HG03066 (cell line): ENCODE results near the gene KSR2.

Source experiments
- ATAC-seq: cut with Tn5 transposase; IDR thresholded peaks from one replicate; pipeline ENCODE4 v1.9.1; 2021; ENCODE audit warnings: low read depth; ENCODE audit not compliant: unreplicated experiment

Gene KSR2

GRCh38 chr12:117590999-117591398 is 377.8 kb downstream of the KSR2 start:
- ATAC-seq: no peak

DNA sequence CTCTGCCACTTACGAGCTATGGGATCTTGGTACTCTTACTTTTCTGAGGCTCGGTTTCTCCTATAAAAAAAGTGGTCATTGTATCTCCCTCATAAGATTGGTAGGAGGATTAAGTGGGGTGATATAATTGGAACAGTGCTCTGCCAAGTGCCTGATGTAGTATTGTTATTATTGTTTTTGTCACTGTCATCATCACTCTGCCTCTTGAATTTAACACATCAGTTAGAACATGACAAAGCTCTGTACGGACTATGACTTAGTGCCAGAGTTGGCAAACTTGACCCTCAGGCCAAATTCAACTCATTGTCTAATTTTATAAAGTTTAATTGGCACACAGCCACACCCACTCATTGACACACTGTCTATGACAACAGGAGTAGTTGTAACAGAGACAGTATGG is 378.4 kb downstream of the KSR2 start:
- no peak for ATAC-seq

DNA sequence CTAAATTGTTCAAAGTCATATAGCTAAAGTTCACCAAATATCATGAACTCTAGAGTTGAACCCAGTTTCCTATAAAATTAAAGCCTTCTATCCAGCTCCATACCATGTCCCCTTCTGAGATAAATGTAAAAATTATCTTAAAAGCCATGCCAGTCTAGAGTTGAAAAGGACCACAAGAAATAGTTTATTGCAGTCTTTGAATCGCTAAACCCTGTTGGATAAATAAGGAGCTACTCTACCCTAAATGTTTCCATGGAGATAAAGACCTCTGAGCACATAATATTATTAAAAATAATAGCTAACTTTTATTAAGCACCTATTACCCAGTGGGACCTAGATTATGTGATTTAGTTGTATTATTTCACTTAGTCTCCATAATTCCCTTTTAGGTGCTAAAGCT is 379.8 kb downstream of the KSR2 start:
- ATAC-seq: no peak

GRCh38 chr12:117587631-117588287 is 381.0 kb downstream of the KSR2 start:
- ATAC-seq: no peak

DNA sequence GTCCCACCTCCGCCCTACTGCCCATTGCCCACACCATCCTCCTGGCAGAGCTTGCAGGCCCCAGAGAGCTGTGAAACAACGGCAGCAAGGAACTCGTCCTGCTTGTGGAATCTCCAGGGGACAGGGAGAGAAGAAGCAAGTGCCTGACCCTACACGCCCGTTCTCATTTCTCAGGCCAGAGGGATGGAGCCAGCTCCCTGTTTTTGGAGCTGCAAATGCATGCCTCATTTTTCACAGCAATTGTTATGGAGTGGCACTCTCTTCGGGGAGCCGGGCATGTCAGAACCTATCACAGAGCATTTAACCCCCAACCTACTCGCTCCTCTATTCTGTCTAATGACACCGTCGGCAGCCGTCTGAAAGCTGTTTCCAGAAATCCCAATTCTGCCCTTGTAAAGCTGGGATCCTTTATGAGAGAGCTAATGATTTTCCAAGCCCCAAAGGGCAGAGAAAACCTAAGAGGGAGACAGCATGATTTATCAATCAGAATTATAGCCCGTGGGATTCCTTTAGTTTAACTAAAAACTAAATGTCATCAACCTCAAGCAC is 385.0 kb downstream of the KSR2 start:
- ATAC-seq: no peak

- no peak for ATAC-seq
Observed at GRCh38 chr12:117583092-117583491, 385.7 kb downstream of the KSR2 start.

- ATAC-seq: no peak
Observed at GRCh38 chr12:117582135-117582784, 386.5 kb downstream of the KSR2 start.

GRCh38 chr12:117580718-117581062 is 388.1 kb downstream of the KSR2 start:
- no peak for ATAC-seq

DNA sequence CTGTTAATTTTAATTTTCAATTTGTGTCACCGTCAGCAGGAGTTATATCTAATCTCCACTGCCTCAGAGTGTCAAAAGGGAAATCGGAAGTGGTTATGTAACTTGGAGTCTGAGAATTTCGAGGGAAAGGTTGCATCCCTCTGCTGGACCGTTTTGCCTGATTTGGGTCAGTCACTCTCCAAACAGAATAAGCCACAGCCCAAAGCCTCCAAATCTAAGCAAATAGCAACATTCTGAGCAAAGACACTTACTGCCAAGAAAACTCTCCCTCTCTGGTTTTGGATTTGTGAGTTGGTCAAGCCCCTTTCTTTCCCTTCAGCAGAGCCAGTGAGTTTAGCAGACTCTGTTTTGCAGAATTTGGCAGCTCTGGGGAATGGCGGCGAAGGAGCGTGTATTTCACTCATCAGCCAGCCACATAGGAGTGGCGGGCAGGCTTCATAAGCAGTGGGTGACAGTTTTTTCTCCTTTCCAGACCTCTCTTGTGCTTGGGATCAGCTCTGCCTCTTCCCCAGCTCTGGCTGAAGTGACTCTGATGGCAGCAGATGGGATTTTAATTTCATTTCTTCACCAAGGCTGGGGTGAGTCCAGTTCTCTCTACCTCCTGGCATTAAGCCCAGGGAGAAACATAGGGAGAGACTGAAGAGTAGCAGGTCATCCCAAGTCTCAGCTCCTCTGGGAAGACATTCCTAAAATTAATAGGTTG is 388.6 kb downstream of the KSR2 start:
- no peak for ATAC-seq

- ATAC-seq: no peak
Observed at GRCh38 chr12:117577122-117577657, 391.6 kb downstream of the KSR2 start.

GRCh38 chr12:117576053-117576452 is 392.7 kb downstream of the KSR2 start:
- no peak for ATAC-seq

DNA sequence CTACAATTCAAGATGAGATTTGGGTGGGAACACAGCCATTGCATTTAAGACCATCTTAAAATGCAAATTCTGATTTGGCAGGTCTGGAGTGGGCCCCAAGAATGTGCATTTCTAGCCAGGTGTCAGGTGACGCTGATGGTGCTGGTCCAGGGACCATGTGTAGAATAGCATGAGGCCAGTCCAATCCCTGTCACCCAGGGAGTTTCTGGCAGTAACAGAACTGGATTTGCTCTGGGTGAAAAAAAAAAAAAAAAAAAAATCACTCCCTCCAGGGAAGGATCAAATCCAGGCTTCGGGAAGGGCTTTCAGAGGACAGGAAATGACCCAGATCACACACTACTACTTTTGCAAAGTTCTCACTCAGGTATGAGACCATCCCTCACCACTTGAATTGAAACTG is 394.1 kb downstream of the KSR2 start:
- ATAC-seq: no peak

DNA sequence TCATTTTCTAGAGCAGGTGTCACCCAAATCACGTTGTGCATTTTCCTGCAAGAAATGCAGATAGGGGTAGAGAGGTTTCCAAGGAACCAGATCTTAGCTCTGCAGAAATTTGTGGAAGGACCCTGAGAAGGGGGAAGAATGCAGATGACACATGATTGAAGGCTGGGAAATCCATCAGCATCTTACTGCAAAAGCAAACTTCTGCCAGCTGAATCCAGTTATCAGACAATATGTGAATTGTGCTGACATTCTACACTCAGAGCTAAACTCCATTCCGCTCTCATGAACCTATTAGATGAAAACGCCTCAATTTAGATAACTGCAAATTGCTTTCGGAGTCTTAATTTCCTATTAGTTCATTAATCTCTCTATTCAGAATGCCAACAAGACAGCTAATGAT is 396.0 kb downstream of the KSR2 start:
- ATAC-seq: no peak

DNA sequence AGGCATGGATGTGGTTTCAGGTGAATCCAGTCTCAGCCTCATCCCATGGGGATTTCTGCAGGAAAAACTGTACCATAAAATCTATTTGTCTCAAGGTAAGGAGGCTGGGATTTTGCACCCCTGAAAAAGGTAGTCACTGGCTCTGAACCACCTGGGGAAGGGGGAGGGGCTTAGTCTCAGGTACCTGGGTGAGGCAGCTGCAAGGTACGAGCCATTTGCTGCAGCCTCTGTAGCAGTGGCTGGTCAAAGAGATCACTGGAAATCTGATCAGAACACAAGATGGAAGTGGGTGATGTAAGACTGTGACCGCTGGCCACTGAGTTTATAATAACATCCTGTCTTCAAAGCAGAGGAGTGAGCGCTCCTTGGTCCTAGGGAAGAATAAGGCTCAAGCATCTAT is 397.5 kb downstream of the KSR2 start:
- ATAC-seq: no peak

- ATAC-seq: no peak
Observed at GRCh38 chr12:117570608-117571007, 398.2 kb downstream of the KSR2 start.

- no peak for ATAC-seq
Observed at GRCh38 chr12:117567644-117568216, 401.1 kb downstream of the KSR2 start.

DNA sequence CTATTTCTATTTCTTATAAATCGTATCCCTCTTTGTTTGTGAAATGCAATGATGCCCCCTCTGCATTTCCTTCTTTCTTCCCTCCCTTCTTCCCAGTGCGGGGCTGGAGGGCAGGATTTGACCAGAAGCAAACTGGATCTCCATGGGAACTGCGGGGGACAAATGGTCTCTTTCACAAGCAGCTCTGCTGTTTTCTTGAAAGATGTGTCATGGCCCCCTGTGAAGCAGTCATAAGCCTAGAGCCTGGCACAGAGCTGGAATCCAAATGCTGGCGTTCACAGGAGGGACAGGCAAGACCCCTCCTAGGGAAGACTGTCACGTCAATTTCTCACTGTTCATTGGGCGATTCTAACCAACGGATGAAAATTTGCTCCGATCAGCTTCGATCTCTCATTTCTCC is 403.9 kb downstream of the KSR2 start:
- no peak for ATAC-seq

GRCh38 chr12:117563706-117564105 is 405.1 kb downstream of the KSR2 start:
- no peak for ATAC-seq

GRCh38 chr12:117563007-117563406 is 405.8 kb downstream of the KSR2 start:
- no peak for ATAC-seq

DNA sequence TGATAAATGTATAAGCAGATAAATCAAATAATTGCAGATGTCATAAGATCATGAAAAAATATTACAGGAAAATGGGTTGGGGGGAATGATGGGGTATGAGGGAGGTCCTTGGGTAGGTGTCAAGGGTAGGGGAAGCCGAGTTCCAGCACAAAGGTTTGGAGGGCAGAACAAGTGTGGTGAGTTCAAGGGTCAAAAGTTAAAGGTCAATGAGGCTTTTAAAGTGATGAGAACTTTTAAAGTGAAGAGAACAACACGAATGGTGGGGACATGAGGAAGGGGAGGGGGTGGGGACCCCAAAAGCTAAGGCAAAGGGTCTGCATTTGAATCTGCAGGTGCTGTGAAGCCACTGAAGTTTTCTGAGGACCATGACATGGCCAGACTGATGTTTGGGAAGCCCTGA is 406.8 kb downstream of the KSR2 start:
- no peak for ATAC-seq

DNA sequence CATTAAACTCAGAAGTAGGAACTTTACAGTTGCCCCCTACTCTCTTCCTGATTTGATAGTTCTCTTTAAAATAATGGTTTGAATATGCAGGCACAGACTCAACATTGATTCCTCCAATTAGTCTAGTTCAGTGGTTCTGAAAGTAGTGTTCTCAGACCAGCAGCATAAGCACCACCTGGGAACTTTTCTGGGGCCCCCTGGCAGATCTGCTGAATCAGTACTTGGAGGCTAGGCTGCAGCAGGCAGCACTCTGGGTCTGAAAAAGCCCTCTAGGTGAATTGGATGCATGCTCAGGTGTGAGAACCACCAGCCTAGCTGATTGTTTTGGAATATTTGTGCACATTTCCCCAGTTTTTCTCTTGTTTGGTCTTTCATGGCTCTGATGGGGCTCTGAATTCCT is 408.8 kb downstream of the KSR2 start:
- no peak for ATAC-seq
